GM19463 (cell line): ENCODE results near the gene BBOX1.
"Not testable (repeated sequence)": the region's sequence is repeated elsewhere in the genome, so short reads cannot be mapped to it uniquely, and the experiment has no call there.

Experiments used
- ATAC-seq: cut with Tn5 transposase; IDR thresholded peaks from one replicate; pipeline ENCODE4 v1.9.1; 2021; ENCODE audit warnings: mild to moderate bottlenecking, moderate library complexity; ENCODE audit not compliant: unreplicated experiment

BBOX1 gene

DNA sequence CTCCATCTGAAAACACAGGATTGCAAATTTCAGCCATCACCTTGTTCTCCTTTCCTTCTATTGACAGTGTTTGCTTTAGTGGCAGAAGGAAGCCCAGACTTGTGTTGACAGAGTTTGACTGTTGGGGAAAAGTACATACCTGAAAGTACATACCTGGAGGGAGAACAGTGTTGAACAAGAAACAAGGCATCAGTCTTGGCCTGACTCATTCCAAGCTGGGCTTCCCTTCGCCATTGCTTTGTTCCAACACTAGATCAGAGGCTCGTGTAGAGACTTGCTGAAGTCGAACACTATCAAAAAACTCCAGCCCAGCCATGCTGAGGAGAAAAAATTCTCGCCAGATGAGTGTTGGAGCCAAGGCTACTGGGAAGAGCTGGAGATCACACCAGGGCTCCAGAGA, 133.4 kb downstream of the BBOX1 start:
- no peak for ATAC-seq

DNA sequence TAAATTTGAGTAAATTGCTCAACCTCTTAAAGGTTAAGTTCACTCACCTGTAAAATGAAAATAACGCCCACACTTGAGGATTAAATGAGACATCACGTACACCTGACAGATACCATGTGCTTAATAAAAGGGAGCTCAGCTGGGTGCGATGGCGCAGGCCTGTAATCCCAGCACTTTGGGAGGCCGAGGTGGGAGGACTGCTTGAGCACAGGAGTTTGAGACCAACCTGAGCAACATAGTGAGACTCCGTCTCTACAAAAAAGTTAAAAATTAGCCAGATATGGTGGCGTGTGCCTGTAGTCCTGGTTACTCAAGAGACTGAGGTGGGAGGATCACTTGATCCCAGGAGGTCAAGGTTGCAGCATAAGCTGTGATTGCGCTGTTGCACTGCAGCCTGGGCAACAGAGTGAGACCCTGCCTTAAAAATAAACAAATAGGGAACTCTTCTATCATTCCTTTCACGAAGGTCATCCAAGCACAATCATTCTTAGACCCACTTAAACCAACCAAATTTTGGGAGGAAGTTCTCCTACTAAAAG, 134.1 kb downstream of the BBOX1 start:
- ATAC-seq = no peak

DNA sequence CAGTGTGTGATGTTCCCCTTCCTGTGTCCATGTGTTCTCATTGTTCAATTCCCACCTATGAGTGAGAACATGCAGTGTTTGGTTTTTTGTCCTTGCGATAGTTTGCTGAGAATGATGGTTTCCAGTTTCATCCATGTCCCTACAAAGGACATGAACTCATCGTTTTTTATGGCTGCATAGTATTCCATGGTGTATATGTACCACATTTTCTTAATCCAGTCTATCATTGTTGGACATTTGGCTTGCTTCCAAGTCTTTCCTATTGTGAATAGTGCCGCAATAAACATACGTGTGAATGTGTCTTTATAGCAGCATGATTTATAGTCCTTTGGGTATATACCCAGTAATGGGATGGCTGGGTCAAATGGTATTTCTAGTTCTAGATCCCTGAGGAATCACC, 134.9 kb downstream of the BBOX1 start:
- not testable (repeated sequence) for ATAC-seq
